ENCODE measurements around the gene CLASRP.
A peak's percentile ranks its signal among the peaks of the same experiment; 100 is the strongest.

Gene CLASRP

DNA sequence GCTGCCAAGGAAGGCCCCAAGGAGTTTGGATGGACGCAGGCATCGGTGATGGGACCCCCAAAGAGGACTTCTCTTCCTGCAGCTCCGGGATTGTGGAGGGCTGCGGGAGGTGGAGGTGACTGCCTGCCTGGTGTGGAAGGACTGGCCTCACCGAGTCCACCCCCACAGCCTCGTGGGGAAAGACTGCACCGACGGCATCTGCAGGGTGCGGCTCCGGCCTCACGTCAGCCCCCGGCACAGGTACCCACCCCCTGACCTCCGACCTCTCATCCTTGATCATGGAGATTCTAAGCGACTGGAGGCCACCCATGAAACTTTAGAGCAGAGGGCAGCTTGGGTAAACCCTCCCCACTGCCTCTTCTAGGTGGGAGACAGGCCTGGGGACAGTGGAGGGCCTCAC is 16.9 kb upstream of the CLASRP start:
- no peak for DNase-seq (ENCODE audit: low read depth)

DNA sequence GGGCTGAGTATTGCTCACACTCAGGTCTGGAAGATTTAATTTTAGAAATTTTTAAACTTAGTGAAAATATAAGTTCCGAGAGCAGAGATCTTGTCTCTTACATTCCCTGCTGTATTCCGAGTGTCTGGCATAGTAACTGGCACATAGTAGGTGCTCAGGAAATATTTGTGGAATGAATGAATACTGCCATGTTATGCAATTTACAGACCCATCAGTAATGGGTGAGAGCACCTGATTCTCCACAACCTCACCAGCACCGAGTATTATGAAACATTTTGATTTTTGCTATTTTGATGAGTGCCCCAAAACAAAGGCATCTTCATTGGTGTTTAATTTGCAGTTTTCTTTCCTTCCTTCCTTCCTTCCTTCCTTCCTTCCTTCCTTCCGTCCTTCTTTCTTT is 15.8 kb upstream of the CLASRP start:
- no peak for DNase-seq (ENCODE audit: low read depth)

DNA sequence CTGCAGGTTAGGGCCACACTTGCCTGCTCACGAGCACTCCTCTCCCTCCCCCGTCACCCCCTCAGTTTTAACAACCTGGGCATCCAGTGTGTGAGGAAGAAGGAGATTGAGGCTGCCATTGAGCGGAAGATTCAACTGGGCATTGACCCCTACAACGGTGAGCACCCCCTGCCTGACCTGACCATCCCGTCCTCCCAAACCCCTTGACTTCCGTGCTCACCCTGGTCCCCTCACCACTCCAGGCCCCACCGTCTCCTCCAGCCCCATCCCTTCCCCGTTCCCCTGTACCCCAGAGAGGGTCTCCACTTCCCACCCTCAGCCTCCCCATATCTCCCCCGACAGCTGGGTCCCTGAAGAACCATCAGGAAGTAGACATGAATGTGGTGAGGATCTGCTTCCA is 13.6 kb upstream of the CLASRP start:
- no peak for DNase-seq (ENCODE audit: low read depth)

DNA sequence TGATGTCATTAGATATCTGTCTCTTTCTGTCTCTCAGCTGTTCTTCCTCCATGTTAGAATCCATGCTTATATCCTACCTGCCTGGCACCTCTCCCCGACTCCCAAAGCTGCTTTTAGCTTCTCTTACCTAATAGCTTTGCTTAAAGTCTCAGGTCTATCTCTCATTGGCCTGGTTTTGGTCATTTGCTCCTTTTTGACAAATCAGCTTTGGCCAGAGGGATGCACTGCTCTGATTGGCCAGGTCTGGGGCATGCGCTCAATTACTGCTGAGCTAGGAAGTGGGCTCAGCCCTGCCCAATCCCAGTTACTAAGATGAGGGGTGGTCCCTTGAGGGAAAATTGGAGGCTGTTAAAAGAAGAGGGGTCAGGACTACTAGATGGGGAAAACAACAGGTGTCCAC is 11.5 kb upstream of the CLASRP start:
- no peak for DNase-seq (ENCODE audit: low read depth)

DNA sequence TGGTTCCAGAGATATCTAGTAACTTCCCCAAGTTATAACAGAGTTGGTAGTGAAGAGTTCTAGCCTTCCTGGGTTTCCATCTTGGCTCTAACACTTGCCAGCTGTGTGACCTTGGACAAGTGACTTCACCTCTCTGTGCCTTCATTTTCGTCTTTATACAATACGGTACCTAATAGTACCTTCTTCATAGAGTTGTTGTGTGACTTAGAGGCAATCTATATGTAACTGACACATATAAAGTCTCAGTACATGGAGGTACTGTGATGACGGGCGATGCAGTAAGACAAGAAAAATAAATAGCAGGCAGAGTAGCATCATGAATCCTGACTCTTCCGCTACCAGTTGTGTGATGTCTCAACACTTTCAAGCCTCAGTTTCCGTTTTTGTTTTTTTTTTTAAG is 8.0 kb upstream of the CLASRP start:
- DNase-seq (ENCODE audit: low read depth), result no peak

DNA sequence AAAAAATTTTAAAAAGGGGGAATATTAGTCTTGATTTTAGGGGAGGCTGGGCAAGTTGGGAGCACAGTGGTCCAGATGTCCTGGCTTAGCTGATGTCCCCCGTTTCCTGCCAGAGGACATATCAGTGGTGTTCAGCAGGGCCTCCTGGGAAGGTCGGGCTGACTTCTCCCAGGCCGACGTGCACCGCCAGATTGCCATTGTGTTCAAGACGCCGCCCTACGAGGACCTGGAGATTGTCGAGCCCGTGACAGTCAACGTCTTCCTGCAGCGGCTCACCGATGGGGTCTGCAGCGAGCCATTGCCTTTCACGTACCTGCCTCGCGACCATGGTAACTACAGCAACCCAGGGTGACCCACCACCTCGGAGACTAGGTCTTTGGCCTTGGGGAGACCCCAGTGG is 6.4 kb upstream of the CLASRP start:
- DNase-seq (ENCODE audit: low read depth), result no peak

DNA sequence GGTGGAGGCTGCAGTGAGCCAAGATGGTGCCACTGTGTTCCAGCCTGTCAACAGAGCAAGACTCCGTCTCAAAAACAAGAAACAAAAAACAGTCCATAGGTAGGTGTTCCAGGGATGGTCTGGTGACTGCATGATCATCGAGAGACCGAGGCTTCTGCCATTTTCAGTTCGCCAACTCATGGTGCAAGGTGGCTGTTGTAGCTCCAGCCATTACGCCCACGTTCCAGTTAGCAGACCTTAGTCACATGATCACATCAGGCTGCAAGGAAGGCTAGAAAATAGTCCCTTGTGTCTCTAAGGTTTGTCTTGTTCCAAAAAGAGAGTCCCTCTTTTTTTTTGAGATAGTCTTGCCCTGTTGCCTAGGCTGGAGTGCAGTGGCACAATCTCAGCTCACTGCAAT is 3.1 kb upstream of the CLASRP start:
- DNase-seq (ENCODE audit: low read depth), result no peak

DNA sequence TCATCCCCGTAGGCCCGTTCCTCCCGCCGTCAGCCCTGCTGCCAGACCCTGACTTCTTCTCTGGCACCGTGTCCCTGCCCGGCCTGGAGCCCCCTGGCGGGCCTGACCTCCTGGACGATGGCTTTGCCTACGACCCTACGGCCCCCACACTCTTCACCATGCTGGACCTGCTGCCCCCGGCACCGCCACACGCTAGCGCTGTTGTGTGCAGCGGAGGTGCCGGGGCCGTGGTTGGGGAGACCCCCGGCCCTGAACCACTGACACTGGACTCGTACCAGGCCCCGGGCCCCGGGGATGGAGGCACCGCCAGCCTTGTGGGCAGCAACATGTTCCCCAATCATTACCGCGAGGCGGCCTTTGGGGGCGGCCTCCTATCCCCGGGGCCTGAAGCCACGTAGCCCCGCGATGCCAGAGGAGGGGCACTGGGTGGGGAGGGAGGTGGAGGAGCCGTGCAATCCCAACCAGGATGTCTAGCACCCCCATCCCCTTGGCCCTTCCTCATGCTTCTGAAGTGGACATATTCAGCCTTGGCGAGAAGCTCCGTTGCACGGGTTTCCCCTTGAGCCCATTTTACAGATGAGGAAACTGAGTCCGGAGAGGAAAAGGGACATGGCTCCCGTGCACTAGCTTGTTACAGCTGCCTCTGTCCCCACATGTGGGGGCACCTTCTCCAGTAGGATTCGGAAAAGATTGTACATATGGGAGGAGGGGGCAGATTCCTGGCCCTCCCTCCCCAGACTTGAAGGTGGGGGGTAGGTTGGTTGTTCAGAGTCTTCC is 1.3 kb upstream of the CLASRP start:
- no peak for DNase-seq (ENCODE audit: low read depth)

DNA sequence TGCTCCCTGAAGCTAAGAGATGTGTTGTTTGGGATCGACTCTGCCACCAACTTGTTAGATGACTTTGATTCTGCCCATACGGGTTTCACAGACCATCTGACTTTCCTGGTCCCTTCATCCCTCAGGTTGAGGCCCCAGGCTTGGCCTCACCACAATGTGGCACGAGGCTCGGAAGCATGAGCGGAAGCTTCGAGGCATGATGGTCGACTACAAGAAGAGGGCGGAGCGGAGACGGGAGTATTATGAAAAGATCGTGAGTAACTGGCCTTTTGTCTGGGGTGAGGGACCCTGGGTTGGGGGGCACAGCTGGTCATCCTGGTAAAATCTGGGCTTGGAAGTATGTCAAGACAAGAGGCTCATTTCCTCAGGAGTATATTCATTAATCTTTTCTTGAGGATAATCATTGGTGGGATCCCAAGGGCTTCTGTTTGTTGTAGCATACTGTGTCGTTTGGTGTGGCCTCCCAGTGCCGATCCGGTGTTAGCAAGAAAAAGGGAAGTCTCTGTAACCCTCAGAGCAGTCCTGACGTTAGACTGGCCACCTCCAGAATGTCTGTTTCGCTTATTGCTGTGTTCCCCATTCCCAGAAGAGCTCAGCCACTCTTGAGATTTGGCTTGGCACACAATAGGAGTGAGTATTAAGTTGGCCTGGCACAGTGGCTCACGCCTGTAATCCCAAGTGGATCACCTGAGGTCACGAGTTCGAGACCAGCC is 1.4 kb downstream of the CLASRP start:
- DNase-seq (ENCODE audit: low read depth), result no peak

DNA sequence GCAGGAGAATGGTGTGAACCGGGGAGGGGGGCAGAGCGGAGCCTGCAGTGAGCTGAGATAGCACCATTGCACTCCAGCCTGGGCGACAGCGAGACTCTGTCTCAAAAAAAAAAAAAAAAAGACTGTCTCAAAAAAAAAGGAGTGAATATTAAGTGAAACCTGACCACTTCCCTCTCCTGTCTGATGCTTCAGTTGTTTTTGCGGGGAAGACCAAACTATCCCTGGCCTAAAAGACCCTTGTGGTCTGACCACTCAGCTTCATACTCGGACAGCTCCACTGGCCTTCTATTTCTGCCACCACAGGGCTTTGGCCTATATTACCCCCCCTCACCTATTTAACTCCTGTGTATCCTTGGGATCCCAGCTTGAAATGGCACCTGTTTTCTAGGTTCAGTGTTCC is 2.3 kb downstream of the CLASRP start:
- DNase-seq (ENCODE audit: low read depth), result no peak

DNA sequence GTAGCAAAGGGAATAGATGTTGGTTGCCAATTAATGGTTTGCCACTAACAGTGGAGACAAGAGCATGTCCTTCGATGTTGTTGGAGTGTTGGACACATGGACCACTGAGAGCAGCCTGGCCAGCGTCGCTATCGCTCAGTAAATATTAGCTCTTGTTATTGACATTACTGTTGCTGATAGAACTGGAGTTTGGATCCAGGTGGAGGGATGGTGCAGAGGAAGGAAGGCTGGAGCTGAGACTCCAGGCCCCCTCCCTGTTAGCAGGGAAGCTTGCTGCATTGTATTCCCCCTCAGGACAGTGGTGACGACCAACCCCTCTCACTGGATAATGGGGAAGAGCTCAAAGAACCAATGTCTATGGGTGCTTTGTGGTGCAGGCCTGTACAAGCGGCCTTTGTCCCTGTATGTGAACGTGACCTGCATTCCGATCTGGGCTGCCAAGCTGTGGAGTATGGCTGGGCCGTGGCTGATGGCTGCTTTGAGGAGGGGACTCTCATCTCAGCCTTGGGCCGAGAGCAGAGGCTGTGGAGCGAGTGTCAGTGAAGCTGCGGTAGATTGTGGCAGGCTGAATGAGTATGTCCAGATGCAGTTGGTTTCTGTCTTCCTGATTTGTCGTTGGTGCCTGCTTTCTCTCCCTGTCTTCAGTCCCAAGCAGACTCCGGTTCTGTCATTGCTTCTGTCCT is 7.0 kb downstream of the CLASRP start:
- DNase-seq (ENCODE audit: low read depth), result no peak

DNA sequence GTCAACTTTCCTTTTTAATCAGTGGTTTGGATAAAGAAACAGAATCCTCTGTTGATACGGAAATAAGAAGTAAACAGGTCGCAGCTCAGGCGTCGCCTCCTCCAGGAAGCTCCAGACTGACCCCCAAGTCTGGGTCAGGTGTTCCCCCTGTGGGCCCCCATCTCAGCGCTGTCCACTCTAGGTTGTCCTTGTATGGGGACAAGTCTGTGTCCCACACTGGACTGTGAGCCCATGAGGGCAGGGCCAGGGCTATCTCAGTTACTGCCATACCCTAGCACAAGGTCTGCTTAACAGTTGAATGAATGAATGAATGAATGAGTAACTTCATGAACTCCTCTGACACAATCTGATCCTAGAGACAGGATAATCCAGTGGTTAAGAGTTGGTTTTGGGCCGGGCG is 7.5 kb downstream of the CLASRP start:
- no peak for DNase-seq (ENCODE audit: low read depth)

DNA sequence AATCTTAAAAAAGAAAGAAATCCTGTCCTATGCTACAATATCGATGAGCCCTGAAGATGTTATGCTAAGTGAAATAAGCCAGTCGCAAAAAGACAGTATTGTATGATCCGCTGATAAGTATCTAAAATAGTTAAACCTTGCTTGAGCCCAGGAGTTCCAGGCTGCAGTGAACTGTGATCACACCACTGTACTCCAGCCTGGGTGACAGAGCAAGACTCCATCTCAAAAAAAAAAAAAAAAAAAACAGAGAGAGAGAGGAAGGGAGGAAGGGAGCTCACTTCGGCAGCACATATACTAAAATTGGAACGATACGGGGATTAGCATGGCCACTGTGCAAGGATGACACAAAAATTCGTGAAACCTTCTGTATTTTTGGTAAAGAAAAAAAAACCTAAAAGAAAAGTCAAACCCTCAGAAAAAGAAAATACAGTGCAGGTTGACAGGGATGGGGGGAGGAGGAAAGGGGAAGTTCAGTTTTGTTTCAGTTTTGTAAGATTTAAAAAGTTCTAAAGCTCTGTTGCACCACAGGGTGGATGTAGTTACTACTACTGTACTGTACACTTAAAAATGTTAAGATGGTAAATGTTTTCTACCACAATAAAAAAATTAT is 8.4 kb downstream of the CLASRP start:
- no peak for DNase-seq (ENCODE audit: low read depth)

DNA sequence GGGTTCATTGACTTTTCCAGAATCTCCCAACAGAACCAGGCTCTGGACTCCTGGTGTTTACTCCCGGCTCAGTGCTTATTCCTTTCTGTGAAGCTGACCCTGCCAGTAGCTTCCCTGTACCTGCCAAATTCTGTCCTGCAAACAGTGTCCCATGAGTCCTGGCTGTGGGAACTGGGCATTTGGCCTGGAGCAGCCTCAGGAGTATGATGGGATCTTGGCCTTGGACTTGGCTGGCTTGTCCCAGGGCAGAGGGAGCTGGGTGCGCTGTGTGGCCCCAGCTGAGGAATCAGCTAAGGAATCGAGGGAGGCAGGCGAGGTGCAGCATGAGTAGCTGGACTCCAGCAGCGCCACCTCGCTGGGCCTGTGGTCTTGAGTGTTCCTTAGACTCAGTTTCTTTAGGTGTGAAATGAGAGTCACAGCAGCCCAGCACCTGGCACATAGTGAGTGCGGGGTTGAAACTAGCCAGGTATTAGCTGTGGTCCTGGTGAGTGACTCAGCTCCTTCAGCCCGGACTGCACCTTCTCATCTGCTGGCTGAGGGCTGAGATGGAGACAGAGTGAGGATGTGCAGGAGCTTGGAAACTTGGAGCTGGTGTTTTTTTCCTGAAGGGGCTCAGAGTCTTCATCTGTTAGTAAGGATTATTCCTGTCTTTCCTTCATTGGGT is 10.4 kb downstream of the CLASRP start:
- no peak for DNase-seq (ENCODE audit: low read depth)

DNA sequence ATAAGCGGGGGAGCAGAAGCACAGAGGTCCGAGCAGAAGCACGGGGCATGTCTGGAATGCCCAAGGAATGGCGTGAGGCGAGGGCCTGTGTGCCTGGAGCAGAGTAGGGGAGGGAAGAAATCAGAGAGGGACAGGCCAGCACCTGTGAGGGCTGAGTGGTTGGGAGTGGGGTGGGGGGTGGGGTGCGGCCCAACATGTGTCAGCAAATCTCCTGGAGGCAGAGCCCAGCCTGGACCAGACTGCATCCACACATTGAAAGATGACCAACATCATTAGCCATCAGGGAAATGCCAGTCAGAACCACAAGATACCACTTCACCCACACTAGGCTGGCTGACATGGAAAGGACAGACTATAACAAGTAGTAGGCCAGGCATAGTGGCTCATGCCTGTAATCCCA is 11.2 kb downstream of the CLASRP start:
- no peak for DNase-seq (ENCODE audit: low read depth)

DNA sequence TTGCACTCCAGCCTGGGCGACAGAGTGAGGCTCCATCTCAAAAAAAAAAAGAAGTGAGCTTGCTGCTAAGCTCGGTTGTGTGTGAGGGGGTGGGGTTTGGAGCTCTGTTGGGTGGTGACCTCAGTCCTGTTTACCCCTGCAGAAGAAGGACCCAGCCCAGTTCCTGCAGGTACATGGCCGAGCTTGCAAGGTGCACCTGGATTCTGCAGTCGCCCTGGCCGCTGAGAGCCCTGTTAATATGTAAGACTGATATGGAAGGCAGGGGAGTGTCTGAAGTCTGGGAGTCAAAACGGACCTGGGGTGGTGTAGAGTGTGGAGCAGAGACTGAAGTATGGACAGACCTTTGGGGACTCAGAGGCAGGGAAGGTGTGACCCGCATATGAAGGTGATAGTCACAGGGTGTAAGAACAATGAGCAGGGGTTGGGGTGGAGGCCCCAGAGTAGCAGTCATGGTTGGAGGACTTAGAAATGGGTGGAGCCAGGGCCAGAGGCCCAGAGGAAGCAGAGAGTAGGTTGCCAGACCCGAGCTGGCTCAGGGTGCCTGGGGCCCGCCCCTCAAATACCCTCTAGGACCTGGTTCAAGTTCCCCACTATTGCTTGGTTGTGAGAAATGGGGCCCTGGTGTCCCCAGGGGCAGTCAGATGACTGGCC is 13.2 kb downstream of the CLASRP start:
- DNase-seq (ENCODE audit: low read depth), result no peak

DNA sequence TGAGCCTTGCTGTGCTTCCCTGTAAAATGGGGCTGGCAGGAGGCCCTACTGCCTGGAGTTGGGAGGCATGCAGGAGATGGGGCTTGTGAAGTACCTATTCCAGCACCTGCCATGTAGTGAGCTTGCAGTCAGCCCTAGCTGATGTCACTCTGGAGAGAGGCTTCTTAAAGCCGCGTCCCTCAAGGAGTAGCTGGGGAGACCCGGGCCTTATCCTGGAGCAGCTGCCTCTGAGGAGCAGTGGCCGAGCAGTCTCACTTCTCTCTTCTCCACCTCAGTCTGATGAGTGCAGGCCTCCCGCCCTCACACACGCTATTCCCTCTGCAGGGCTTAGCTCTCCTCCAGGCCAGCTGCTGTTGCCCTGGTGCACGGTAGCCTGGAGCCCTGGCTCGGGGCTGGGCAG is 18.0 kb downstream of the CLASRP start:
- DNase-seq (ENCODE audit: low read depth), result no peak

DNA sequence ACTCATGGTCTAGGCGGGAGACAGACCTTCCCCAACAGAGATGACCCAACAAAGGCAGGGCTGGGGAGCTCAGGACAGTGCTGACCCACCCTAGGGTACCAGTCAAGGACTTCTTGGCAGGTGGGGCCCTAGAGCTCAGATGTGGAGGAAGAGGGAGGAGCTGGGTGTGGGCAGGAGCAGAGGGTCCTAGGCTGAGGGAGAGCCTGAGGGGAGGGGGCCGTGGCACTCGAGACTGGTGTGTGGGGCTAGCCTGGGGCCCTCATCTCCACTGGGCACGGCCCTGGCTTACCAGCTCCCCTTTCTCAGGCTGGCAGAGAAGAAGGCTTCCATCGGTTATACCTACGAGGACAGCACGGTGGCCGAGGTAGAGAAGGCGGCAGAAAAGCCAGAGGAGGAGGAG is 18.6 kb downstream of the CLASRP start:
- no peak for DNase-seq (ENCODE audit: low read depth)

DNA sequence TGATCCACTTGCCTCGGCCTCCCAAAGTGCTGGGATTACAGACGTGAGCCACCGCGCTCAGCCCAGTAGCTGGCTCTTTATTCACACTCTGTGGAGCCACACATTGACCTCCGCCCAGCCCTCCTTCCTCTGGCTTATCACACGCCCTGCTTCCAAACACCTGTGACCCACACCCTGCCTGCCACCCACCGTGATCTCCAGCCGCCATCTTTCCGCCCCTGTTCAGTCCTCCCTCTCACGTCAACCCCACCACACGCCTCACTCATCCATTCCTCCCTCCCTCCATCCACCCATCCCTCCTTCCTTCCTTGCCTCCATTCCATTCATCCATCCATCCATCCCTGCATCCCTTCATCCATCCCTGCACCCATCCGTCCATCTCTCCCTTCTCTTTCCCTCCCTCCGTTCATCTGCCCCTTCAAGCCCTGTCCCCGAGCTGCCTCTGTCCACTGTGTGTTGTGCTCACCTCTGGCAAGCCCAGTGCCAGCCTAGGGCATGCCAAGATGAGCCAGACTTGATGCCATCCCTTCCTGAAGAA is 19.8 kb downstream of the CLASRP start:
- no peak for DNase-seq (ENCODE audit: low read depth)

DNA sequence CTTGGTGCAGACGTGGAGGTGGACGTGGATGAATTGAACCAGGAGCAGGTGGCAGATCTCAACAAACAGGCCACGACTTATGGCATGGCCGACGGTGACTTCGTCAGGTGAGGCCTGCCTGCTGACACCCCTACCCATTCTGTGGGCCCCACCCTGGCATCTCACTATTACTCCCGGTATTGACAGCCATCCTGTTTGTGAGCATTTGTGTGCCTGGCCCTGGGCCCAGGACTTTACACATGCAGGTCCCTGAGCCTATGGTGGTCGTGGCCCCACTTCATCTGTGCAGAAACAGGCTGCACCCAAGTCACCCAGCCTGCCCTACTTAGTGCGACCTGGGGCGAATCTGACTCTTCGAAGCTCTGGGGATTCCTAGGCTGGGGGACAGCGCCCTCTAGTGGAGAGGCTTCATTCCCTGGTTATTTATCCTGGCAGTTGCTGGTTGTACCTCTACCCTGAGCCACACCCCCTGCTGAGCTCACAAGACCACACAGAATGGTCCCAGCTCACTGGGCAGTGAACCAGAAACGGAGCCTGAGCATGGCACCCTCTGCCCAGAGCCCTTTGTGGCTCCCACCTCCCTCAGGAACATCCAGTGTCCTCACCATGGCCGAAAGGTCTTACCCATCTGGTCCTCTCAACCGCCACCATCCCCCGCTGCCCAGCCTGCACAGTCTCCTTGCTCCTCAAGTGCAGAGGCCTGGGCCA is 20.6 kb downstream of the CLASRP start:
- DNase-seq (ENCODE audit: low read depth), result peak; percentile 60

DNA sequence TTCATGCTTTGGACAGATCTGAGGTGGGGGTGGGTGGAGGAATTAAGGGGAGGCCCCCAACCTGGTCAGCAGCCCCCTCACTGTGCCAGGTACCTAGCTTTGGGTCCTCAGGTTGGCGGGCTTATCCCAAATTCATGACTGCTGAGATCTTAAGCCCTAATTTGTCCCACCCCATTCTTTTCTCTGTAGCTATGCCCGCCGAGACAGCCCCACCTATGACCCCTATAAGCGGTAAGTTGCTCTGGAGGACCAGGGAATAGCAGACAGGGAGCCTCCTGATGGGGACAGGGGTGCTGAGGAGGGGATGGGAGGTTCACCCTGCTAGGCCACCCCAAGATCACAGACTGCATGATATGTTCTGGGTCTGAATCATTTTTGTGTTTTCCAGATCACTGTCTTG is 23.1 kb downstream of the CLASRP start:
- no peak for DNase-seq (ENCODE audit: low read depth)

Measured in T-helper 22 cell (primary cell).